Adipocyte (in vitro differentiated cells): ENCODE data around the gene DPEP2NB.
A peak's percentile ranks its signal among the peaks of the same experiment; 100 is the strongest.
"Not testable (repeated sequence)": the region's sequence is repeated elsewhere in the genome, so short reads cannot be mapped to it uniquely, and the experiment has no call there.

ENCODE experiments used
- DNase-seq: peaks from one replicate; pipeline ENCODE4 v3.0.0-alpha.2; 2015; ENCODE audit warnings: low read depth
- H3K27me3 ChIP-seq: replicated peaks from 2 replicates; pipeline ENCODE4 v1.7.0; 2013; ENCODE audit warnings: mild to moderate bottlenecking, low read length, moderate library complexity; ENCODE audit not compliant: control insufficient read depth, insufficient read depth
- H3K36me3 ChIP-seq: 2 replicates; pipeline ENCODE4 v1.7.0; 2013; ENCODE audit warnings: low read length, mild to moderate bottlenecking, moderate library complexity; ENCODE audit not compliant: control insufficient read depth, insufficient read depth, severe bottlenecking
- H3K4me1 ChIP-seq: 2 replicates; pipeline ENCODE4 v1.7.0; 2013; ENCODE audit warnings: mild to moderate bottlenecking, low read length, moderate library complexity; ENCODE audit not compliant: control insufficient read depth, insufficient read depth
- H3K4me3 ChIP-seq: 2 replicates; pipeline ENCODE4 v1.7.0; 2013; ENCODE audit warnings: mild to moderate bottlenecking, low read length, moderate library complexity
- H3K9ac ChIP-seq: 2 replicates; pipeline ENCODE4 v1.7.0; 2013; ENCODE audit warnings: mild to moderate bottlenecking, low read length, moderate library complexity
- H3K9me3 ChIP-seq: 2 replicates; pipeline ENCODE4 v1.7.0; 2013; ENCODE audit warnings: mild to moderate bottlenecking, low read length, moderate library complexity; ENCODE audit not compliant: control insufficient read depth

Gene DPEP2NB

DNA sequence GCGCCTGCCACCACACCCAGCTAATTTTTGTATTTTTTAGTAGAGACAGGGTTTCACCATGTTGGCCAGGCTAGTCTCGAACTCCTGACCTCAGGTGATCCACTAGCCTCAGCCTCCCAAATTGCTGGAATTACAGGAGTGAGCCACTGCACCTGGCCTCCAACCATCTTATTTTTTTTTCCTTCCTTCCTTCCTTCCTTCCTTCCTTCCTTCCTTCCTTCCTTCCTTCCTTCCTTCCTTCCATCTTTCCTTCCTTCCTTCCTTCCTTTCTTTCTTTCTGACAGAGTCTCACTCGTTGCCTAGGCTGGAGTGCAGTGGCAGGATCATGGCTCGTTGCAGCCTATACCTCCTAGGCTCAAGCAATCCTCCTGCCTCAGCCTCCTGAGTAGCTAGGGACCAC, 5.8 kb downstream of the DPEP2NB start:
- H3K9me3 ChIP-seq, H3K9ac ChIP-seq, H3K4me1 ChIP-seq, H3K4me3 ChIP-seq, H3K36me3 ChIP-seq, DNase-seq: not testable (repeated sequence)
- peaks cover 23% of the 10 kb centered on the region for H3K27me3 ChIP-seq

DNA sequence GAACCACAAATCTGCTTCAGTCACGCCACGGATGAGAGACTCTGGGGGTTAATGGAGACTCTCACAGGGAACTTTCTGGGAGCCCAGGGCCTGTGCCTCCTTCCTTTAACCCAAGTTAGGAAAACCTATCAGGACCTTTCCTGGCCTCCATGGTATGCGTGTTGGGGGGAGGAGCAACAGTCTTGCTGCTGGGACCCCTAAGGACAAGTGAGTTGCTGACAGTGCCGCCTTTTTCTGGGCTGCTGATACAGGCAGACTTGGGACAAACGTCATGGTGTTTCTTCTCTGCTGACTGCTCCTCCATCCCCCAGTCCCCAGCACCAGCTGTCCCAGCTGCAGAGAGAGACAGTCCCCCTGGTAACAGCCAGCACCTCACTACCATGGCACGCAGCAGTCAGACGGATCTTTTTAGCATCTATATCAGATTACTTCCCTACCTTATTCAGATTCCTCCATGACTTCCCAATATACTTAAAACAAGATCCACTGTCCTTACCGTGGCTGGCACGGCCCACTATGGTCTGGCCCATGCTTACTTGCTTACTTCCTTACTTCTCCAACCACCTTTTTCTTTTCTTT, 6.5 kb downstream of the DPEP2NB start:
- Histone ChIP-seq H3K9ac (no peak overlapping the region), H3K27me3 (peaks cover 23% of the 10 kb centered on the region), H3K9me3 (no peaks in the 10 kb centered on the region), H3K4me3 (no peak overlapping the region), H3K36me3 (no peaks in the 10 kb centered on the region), H3K4me1 (peaks cover 6% of the 10 kb centered on the region)
- DNase-seq: no peak

DNA sequence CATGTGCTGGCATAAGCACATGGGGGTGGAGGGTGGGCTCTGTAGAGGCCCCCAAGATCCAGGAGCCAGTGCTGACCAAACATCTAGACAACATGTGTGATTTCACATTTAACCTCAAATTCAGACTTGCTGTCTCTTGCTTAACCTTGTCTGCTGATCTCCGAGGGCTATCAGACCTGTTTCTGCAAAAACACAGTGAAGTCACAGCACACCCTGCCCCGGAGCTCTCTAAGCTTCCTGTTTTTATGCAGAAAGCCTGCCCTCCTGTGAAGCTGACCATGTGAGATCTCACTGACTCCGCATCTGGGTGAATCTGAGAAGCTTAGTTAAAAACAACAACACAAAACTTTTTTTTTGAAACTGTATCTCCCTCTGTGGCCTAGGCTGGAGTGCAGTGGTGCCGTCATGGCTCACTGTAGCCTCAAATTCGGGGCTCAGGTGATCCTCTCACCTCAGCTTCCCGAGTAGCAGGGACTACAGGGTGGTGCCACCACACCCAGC, 9.9 kb downstream of the DPEP2NB start:
- Histone ChIP-seq H3K4me1 (peaks cover 6% of the 10 kb centered on the region), H3K4me3 (no peak overlapping the region), H3K27me3 (peaks cover 11% of the 10 kb centered on the region), H3K9ac (no peak overlapping the region), H3K36me3 (no peaks in the 10 kb centered on the region), H3K9me3 (no peaks in the 10 kb centered on the region)
- DNase-seq: peak; percentile 8

- Histone ChIP-seq H3K4me3 (no peak overlapping the region), H3K9me3 (no peaks in the 10 kb centered on the region), H3K9ac (no peak overlapping the region), H3K27me3 (peaks cover 6% of the 10 kb centered on the region), H3K36me3 (no peaks in the 10 kb centered on the region), H3K4me1 (peaks cover 6% of the 10 kb centered on the region)
- DNase-seq: no peak
Observed at GRCh38 chr16:68005211-68005610, 10.5 kb downstream of the DPEP2NB start.

DNA sequence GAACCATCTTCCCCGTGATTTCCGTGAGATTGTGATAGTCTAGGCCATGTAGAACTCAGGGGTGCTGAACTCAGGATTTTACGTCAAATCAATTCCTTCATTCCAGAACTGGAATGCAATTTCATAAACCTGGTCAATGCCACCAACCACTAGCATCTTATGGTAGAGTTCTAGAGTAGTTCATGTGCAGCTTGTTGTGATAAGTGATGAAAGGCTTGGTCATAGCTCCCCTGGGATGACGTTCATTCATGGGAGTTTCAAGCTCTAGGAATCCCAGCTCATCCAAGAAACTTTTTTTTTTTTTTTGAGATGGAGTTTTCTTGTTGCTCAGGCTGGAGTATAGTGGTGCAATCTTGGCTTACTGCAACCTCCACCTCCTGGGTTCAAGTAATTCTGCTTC, 12.7 kb downstream of the DPEP2NB start:
- no peaks in the 10 kb centered on the region for H3K36me3 ChIP-seq
- no peaks in the 10 kb centered on the region for H3K27me3 ChIP-seq
- no peak overlapping the region for H3K9ac ChIP-seq
- no peak overlapping the region for H3K4me3 ChIP-seq
- DNase-seq: no peak
- H3K4me1 ChIP-seq: peaks cover 6% of the 10 kb centered on the region
- H3K9me3 ChIP-seq: no peaks in the 10 kb centered on the region

DNA sequence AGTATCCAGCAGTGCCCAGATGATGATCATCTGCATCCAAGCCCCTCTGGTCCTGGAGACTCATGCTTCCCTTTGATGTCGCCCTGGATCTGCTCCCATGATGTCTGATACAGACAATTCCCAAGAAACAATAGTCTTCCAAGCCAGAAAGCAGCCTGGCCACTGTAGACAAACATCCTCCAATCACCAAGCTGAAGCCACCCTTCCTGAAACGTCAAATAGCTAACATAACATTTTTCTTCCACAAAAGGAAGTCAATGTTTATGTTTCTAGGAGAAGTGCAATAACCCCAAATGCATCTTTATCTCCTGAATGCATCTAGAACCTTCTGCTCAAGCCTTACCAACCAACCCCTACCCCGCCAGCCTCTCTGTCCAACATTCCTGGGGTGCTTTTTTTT, 15.3 kb downstream of the DPEP2NB start:
- H3K9me3 ChIP-seq: no peaks in the 10 kb centered on the region
- H3K4me3 ChIP-seq: no peak overlapping the region
- no peaks in the 10 kb centered on the region for H3K36me3 ChIP-seq
- no peaks in the 10 kb centered on the region for H3K27me3 ChIP-seq
- no peak for DNase-seq
- H3K9ac ChIP-seq: no peak overlapping the region
- no peaks in the 10 kb centered on the region for H3K4me1 ChIP-seq

DNA sequence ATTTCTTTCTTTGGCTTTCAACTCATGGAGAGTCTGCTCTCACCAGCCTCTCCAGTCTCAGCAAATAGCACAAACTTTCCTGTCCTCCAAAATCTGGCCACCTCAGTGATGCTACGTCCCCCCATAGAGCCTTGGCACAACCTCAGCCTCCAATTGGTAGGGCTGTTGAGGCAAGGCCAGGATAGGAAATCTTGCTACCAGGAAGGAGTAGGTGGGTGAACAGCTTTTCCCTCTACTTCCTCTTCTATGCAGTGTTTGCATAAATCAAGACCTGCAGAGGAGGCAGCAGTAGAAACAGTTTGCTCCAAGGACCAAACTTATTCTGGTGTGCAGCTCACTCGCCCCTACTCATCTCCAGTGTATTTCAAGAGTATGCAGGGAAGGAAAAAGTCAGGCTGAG, 15.7 kb downstream of the DPEP2NB start:
- H3K27me3 ChIP-seq: no peaks in the 10 kb centered on the region
- no peaks in the 10 kb centered on the region for H3K4me1 ChIP-seq
- no peaks in the 10 kb centered on the region for H3K36me3 ChIP-seq
- no peak overlapping the region for H3K9ac ChIP-seq
- H3K4me3 ChIP-seq: no peak overlapping the region
- no peaks in the 10 kb centered on the region for H3K9me3 ChIP-seq
- DNase-seq: no peak

DNA sequence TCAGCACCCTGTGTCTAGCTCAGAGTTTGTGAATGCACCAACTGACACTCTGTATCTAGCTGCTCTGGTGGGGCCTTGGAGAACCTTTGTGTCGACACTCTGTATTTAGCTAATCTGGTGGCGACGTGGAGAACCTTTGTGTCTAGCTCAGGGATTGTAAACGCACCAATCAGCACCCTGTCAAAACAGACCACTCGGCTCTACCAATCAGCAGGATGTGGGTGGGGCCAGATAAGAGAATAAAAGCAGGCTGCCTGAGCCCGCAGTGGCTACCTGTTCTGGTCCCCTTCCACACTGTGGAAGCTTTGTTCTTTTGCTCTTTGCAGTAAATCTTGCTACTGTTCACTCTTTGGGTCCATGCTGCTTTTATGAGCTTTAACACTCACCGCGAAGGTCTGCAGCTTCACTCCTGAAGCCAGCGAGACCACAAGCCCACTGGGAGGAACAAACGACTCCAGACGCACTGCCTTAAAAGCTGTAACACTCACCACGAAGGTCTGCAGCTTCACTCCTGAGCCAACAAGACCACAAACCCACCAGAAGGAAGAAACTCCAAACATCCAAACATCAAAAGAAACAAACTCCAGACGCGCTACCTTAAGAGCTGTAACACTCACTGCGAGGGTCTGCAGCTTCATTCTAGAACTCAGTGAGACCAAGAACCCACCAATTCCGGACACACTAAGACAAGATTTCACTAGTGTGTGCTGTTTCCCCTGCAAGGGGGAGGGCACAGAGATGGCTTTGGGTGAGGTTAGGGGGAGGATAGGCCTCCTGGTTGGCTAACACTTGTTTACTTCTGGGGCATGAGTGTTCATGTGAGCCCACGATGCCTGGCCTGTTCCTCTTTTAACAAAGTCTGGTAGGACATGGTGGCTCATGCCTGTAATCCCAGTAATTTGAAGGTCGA, 16.7 kb downstream of the DPEP2NB start, which contains the start of gene DPEP2:
Gene DPEP2 (minus strand): TSS at position 706 of the 910 bp plus-strand sequence. CDS start 6,272 bp downstream, outside the sequence.
- not testable (repeated sequence) for H3K9ac ChIP-seq, H3K4me1 ChIP-seq, H3K9me3 ChIP-seq, DNase-seq, H3K36me3 ChIP-seq, H3K27me3 ChIP-seq, H3K4me3 ChIP-seq

DNA sequence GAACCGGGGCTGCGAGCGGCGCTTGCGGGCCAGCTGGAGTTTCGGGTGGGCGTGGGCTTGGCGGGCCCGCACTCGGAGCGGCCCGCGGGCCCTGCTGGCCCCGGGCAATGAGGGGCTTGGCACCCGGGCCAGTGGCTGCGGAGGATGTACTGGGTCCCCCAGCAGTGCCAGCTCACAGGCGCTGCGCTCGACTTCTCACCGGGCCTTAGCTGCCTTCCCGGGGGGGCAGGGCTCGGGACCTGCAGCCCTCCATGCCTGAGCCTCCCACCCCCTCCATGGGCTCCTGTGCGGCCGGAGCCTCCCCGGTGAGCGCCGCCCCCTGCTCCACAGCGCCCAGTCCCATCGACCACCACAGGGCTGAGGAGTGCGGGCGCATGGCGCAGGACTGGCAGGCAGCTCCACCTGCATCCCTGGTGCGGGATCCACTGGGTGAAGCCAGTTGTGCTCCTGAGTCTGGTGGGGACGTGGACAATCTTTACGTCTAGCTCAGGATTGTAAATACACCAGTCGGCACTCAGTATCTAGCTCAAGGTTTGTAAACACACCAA, 17.4 kb downstream of the DPEP2NB start:
- not testable (repeated sequence) for H3K27me3 ChIP-seq, H3K4me3 ChIP-seq, H3K9ac ChIP-seq, DNase-seq, H3K4me1 ChIP-seq, H3K36me3 ChIP-seq, H3K9me3 ChIP-seq

- Histone ChIP-seq H3K36me3 (no peaks in the 10 kb centered on the region), H3K4me3 (no peak overlapping the region), H3K4me1 (peaks cover 4% of the 10 kb centered on the region), H3K9ac (no peak overlapping the region), H3K9me3 (no peaks in the 10 kb centered on the region), H3K27me3 (peaks cover 10% of the 10 kb centered on the region)
- DNase-seq: no peak
Observed at GRCh38 chr16:67996666-67997065, 19.0 kb downstream of the DPEP2NB start.

GRCh38 chr16:67995423-67995822, 20.3 kb downstream of the DPEP2NB start:
- Histone ChIP-seq H3K4me1 (peaks cover 4% of the 10 kb centered on the region), H3K27me3 (peaks cover 10% of the 10 kb centered on the region), H3K9me3 (no peaks in the 10 kb centered on the region), H3K36me3 (no peaks in the 10 kb centered on the region), H3K4me3 (no peak overlapping the region), H3K9ac (no peak overlapping the region)
- no peak for DNase-seq
